ENCODE data around the gene METAP1.

GRCh38 chr4:98977557-98977956, 18.0 kb upstream of the METAP1 start:
- TF ChIP-seq CTCF (IDR thresholded peaks at IDR 0.05 in 8 of 11, conservative IDR thresholded peaks at IDR 0.05 in 3 of 11): no peak
- TF ChIP-seq POLR2A (IDR thresholded peaks at IDR 0.05): no peak

Data from spleen (tissue), 7 donors.